Brain microvascular endothelial cell (primary cell): Measurements from ENCODE around the gene SCN4A.

Experiments
- DNase-seq: peaks from one replicate; pipeline ENCODE4 v3.0.0-alpha.2; 2020
- H3K27ac ChIP-seq: fragments of 250-450 bp; sonication (Bioruptor Pico); 2 replicates; pipeline ENCODE4 v1.5.1; 2020; ENCODE audit warnings: mild to moderate bottlenecking, moderate library complexity
- H3K27me3 ChIP-seq: fragments of 250-450 bp; sonication (Bioruptor Pico); replicated peaks from 2 replicates; pipeline ENCODE4 v1.5.1; 2020; ENCODE audit warnings: mild to moderate bottlenecking
- H3K36me3 ChIP-seq: fragments of 250-450 bp; sonication (Bioruptor Pico); replicated peaks from 2 replicates; pipeline ENCODE4 v1.5.1; 2020; ENCODE audit warnings: mild to moderate bottlenecking
- H3K4me3 ChIP-seq: 2 replicates; pipeline ENCODE4 v1.5.1; 2011; ENCODE audit warnings: low read depth, mild to moderate bottlenecking, control low read depth, low read length, moderate library complexity
- in situ Hi-C: cut with HindIII; loops from 2 replicates; pipeline ENCODE4 v1.10.0; 2017; ENCODE audit warnings: low sequenced_read_pairs, low pct_ligation_motif_present
- TF ChIP-seq, protein P1 (sequence below): IDR thresholded peaks from 2 replicates; pipeline ENCODE4 v1.5.1; 2011; ENCODE audit warnings: low read depth, mild to moderate bottlenecking, moderate library complexity, low read length, control low read depth, inconsistent platforms; ENCODE audit errors: missing control alignments

The SCN4A gene

DNA sequence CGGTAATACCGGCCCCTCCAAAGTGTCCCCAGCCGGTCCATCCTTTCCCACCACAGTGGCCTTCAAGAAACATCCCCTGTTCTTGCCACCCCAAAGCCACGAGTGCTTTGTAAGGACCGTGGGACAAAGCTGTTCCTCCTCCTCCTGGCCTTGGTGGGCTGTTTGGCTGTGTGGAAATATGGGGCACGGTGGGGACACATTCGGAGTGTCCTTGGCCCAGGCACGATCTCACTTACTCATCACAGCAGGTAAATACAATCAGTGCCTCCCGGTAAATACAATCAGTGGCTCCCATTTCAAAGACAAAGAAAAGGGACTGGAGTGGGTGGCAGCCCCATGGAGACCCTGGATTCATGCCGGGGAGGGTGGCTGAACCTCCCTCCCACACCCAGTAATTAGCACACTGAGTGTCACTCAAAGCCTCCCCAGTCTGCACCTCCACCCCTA lies 10.4 kb downstream of the SCN4A start:
- TF ChIP-seq, protein P1, sequence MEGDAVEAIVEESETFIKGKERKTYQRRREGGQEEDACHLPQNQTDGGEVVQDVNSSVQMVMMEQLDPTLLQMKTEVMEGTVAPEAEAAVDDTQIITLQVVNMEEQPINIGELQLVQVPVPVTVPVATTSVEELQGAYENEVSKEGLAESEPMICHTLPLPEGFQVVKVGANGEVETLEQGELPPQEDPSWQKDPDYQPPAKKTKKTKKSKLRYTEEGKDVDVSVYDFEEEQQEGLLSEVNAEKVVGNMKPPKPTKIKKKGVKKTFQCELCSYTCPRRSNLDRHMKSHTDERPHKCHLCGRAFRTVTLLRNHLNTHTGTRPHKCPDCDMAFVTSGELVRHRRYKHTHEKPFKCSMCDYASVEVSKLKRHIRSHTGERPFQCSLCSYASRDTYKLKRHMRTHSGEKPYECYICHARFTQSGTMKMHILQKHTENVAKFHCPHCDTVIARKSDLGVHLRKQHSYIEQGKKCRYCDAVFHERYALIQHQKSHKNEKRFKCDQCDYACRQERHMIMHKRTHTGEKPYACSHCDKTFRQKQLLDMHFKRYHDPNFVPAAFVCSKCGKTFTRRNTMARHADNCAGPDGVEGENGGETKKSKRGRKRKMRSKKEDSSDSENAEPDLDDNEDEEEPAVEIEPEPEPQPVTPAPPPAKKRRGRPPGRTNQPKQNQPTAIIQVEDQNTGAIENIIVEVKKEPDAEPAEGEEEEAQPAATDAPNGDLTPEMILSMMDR, result no peak
- Histone ChIP-seq H3K27ac (no peak overlapping the region), H3K4me3 (no peak overlapping the region), H3K36me3 (no peaks in the 10 kb centered on the region), H3K27me3 (no peaks in the 10 kb centered on the region)
- in situ Hi-C loops, result no loop called here
- DNase-seq, result no peak

DNA sequence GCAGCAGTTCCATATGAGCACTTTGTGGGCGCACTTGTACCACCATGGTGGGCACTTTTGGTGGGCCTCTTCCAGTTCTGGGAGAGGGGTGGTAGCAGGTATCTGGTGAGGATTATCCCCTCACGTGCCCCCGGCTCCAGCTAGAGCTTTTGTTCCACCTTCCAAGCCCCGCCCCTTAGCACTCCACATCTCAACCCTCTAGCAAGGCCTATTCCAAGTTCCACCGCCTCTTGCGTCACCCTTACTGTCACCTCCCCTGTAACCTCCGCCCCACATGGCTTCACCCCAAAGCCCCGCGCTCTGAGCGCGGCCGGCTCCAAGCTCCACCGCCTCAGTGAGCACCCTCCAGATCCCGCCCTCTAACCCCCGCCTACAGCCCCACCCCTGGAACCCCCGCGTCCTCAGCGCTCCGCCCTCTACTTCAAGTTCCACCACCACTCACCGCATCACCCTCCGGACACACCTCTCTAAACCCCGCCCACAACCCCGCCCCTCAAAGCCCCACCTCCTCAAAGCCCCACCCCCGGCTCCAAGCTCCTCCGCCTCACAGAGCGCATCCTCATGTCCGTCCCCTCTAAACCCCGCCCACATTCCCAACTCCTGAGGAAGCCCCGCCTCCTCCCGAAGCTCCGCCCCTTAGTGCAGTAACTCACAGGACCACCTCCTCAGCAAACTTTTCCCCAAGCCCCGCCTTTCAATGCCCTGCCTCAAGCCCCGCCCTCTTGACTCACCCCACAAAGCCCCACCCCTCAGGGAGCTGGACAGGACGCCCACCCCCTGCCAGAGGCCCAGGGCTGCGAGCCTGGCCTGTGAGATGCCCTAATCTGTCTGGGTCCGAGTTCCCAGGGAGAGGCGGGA lies 11.1 kb downstream of the SCN4A start:
- Histone ChIP-seq H3K36me3 (no peaks in the 10 kb centered on the region), H3K4me3 (no peak overlapping the region), H3K27ac (no peak overlapping the region), H3K27me3 (no peaks in the 10 kb centered on the region)
- in situ Hi-C loops, result no loop called here
- TF ChIP-seq, protein P1, result no peak
- peak; percentile 63 for DNase-seq

DNA sequence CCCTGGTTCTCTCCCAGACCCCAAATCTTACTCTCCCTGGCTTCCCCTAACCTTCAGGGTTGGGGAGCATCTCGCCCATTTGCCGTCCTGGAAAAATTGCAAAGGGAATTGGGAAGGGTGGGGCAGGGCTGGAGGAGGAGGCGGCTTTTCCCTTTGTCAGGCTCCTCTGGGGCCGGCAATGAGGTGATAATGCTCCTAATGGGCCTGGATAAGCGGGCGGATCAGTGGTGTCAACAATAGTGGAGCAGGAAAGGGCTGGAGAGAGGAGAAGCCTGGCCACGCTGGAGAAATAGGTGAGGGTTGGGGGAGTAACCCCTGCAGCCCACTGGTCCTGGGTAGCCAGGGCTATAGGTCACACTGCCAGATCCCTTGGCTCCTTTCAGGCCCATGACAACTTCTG lies 12.3 kb downstream of the SCN4A start:
- Histone ChIP-seq H3K36me3 (no peaks in the 10 kb centered on the region), H3K27ac (no peak overlapping the region), H3K4me3 (no peak overlapping the region), H3K27me3 (no peaks in the 10 kb centered on the region)
- DNase-seq, result no peak
- TF ChIP-seq, protein P1, result no peak
- in situ Hi-C loops, result no loop called here

DNA sequence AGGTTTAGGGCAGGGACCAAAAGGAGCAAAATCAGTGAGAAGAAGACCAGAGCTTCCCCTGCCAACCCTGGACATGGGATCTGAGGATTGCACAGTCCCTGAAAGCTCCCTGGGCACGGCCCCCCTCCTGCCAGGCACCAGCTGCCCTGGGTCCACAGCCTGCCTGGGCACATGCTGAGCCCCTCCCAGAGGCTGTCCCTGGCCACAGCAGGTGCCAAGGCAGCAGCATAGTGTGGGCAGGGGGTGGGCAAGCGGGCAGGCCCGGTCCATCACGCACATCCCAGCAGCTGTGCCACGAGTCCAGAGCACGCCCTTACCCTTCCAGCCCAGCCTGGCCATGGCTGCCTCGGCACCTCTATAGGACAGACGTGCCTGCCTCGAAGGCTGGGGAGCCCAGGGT lies 12.7 kb downstream of the SCN4A start:
- DNase-seq, result no peak
- Histone ChIP-seq H3K36me3 (no peaks in the 10 kb centered on the region), H3K27me3 (no peaks in the 10 kb centered on the region), H3K27ac (no peak overlapping the region), H3K4me3 (no peak overlapping the region)
- in situ Hi-C loops, result no loop called here
- TF ChIP-seq, protein P1, result no peak

DNA sequence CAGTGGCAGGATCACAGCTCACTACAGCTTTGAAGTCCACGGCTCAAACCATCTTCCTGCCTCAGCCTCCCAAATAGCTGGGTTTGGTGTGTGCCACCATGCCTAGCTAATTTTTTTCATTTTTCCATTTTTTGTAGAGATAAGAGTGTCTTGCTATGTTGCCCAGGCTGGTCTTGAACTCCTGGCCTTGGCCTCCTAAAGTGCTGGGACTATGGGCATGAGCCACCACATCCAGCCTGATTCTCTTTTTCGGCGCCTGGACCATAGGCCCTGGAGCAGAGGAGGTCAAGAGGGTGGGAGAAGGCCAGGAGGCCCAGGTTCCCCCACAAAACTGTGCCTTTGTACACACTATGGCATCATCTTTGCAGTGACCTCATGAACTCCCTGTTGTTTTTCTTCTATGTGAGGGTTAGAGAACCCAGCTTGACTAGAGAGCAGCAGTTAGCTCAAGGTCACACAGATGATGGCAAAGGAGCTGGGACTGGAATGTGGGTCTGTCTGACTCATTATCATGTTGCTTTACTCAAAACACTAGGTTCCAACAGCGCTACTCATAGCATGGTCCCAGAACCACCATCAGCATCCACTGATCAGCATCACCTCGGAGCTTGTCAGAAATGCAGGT lies 16.3 kb downstream of the SCN4A start:
- Histone ChIP-seq H3K4me3 (no peak overlapping the region), H3K27ac (no peak overlapping the region), H3K36me3 (no peaks in the 10 kb centered on the region), H3K27me3 (peaks cover 2% of the 10 kb centered on the region)
- in situ Hi-C loops, result no loop called here
- TF ChIP-seq, protein P1, result no peak
- peak; percentile 49 for DNase-seq

DNA sequence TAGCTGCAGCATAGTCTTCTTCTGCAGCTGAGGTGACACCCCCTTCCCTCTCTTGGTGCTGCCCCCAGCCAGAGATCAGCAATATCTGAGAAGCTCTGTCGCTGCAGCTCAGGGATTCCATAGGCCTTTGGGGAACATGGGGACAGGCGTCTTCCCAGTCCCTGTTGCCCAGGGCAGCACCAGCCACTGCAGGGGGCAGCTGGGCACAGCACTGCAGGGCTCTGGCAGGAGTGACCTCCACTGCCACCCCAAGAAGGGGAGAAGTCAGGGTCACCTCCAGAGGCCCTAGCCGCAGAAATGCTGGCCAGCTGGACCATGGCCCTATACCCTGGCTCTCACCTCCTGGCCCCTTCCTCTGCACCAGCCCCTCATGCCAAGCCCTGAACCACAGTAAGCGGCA lies 16.9 kb downstream of the SCN4A start:
- no peak overlapping the region for H3K4me3 ChIP-seq
- peaks cover 2% of the 10 kb centered on the region for H3K27me3 ChIP-seq
- H3K36me3 ChIP-seq, result no peaks in the 10 kb centered on the region
- no peak overlapping the region for H3K27ac ChIP-seq
- TF ChIP-seq, protein P1, result no peak
- in situ Hi-C loops, result no loop called here
- DNase-seq, result no peak
